Inflammatory macrophage treated with lipopolysaccharide for 4 hours (primary cell): Measurements from ENCODE around the gene OR2M3.
A peak's percentile ranks its signal among the peaks of the same experiment; 100 is the strongest.
"Not testable (repeated sequence)": the region's sequence is repeated elsewhere in the genome, so short reads cannot be mapped to it uniquely, and the experiment has no call there.

ENCODE experiments used
- DNase-seq: peaks from one replicate; pipeline ENCODE4 v3.0.0-alpha.2; 2020

The OR2M3 gene, protein sequence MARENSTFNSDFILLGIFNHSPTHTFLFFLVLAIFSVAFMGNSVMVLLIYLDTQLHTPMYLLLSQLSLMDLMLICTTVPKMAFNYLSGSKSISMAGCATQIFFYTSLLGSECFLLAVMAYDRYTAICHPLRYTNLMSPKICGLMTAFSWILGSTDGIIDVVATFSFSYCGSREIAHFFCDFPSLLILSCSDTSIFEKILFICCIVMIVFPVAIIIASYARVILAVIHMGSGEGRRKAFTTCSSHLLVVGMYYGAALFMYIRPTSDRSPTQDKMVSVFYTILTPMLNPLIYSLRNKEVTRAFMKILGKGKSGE

GRCh38 chr1:248196965-248197364 lies at the start of gene OR2M3:
Gene OR2M3 (plus strand): TSS chr1:248197265. CDS start chr1:248203068, 5,803 bp downstream.
- DNase-seq = no peak

DNA sequence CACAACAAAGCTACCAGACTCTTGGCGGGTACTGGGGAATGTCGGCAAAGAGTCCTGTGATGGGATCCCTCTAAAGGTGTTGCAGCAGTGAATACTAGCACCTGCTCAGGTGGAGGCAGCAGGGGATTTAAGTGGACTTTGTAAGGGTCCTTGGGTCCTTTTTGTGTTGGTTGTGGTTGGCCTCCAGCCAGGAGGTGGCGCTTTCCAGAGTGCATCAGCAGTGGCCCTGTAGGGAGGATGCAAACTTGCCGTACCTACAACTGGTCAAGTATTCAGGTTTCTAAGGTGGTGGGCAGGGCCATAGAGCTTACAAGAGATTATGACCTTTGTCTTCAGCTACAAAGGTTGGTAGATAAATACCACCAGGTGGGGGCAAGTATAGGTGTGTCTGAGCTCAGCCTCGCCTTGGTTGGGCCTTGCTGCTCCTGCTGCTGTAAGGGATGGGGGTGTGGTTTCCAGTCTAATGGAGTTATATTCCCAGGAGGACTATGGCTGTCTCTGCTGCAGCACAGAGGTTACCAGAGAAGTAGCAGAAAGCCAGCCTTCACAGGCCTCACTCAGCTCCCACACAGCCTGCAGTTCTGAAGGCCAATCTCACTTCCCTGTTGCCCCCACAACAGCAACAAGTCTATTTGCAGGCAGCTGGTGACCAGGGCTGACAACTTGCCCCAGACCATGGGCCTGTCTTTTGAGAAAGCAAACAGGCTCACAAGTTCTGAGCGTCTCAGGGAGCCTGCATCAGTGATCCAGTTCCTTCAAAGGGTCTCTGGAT lies 44.8 kb upstream of the OR2M3 start:
- no peak for DNase-seq

GRCh38 chr1:248155927-248156326 lies 41.1 kb upstream of the OR2M3 start:
- no peak for DNase-seq

GRCh38 chr1:248158758-248159157 lies 38.3 kb upstream of the OR2M3 start:
- DNase-seq = no peak

DNA sequence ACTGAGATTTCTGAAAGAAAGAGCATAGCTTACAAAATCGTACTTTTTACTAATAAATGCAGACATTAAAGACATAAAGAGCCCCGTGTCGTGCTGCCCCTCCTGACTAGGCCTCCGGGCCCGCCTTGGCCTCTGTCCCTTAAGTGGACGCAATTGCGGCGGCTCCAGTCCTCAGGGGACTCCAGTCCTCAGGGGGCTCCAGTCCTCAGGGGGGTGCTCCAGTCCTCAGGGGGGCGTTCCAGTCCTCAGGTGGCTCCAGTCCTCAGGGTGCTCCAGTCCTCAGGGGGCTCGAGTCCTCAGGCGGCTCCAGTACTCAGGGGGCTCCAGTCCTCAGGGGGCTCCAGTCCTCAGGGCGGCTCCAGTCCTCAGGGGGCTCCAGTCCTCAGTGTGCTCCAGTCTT lies 33.0 kb upstream of the OR2M3 start:
- DNase-seq = no peak

GRCh38 chr1:248165186-248165585 lies 31.9 kb upstream of the OR2M3 start:
- no peak for DNase-seq

- no peak for DNase-seq
Measured at GRCh38 chr1:248174521-248174920, 22.5 kb upstream of the OR2M3 start, which contains the start of gene OR2M2. Gene OR2M2 (plus strand): TSS chr1:248174821. CDS start chr1:248179986, 5,165 bp downstream.

DNA sequence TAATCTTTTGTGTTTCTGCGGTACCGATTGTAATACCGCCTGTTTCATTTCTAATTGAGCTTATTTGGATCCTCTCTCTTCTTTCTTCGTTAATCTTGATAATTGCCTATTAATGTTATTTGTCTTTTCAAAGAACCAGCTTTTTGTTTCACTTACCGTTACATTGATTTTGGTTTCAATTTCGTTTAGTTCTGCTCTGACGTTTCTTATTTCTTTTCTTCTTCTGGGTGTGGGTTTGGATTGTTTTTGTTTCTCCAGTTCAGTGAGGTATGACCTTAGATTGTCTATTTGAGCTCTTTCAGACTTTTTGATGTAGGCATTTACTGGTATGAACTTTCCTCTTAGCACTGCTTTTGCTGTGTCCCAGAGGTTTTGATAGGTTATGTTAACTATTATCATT lies 13.1 kb upstream of the OR2M3 start:
- DNase-seq = no peak

DNA sequence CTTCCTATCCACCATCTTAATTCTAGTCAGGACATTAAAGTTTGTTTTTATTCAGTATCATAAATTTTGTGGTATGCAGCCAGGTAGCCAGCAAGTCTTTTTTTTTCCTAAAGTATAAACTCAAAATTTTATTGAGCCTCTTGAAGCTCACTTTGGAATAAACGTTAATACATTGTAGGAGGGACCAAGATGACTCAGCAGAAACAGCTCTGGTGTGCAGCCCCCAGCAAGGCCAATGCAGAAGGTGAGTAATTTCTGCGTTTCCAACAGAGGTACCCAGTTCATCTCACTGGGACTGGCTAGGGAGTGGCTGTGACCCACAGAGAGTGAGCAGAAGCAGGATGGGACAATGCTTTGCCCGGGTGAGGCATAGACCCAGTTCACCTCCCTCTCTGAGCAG lies 9.7 kb upstream of the OR2M3 start:
- DNase-seq = no peak

- no peak for DNase-seq
Measured at GRCh38 chr1:248189026-248189425, 8.0 kb upstream of the OR2M3 start.

- no peak for DNase-seq
Measured at GRCh38 chr1:248194117-248194516, 2.9 kb upstream of the OR2M3 start.

GRCh38 chr1:248215880-248216279 lies 18.8 kb downstream of the OR2M3 start:
- DNase-seq = no peak

DNA sequence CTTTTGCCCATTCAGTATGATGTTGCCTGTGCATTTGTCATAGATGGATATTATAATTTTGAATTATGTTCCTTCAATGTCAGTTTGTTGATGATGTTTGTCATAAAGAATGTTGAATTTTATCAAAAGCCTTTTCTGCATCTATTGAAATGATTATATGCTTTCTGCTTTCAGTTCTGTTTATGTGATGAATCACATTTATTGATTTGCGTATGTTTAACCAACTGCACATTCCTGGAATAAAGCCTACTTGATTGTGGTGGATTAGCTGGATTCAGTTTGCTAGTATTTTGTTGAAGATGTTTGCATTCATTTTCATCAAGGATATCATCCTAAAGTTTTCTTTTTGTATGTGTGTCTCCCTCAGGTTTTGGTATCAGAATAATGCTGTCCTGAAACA lies 28.5 kb downstream of the OR2M3 start:
- DNase-seq = no peak

- DNase-seq = no peak
Measured at GRCh38 chr1:248229360-248229908, 32.4 kb downstream of the OR2M3 start.

DNA sequence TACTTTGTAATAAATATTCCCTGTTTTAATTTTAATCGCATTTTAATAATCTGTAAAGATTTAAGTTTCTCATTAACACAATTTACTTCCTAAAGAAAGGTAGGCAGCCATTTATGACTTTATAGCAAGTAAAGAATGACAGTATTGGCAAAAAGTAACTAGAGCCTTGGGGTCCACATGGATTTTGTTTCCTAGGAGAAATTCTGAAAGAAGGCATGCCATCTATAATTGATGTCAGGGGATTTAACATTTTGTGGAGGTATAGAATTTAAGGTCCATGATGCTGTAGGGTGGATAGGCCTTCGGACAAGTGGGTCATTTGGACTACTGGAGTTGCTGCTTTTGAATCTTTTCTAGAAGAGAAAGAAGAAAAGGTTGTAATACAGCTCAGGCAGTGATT lies 34.1 kb downstream of the OR2M3 start, which contains the start of gene OR2M4:
Gene OR2M4, plus strand, starts transcription at position 301 of the 400 bp plus-strand sequence. CDS start 7,512 bp downstream, outside the sequence.
- DNase-seq = no peak

DNA sequence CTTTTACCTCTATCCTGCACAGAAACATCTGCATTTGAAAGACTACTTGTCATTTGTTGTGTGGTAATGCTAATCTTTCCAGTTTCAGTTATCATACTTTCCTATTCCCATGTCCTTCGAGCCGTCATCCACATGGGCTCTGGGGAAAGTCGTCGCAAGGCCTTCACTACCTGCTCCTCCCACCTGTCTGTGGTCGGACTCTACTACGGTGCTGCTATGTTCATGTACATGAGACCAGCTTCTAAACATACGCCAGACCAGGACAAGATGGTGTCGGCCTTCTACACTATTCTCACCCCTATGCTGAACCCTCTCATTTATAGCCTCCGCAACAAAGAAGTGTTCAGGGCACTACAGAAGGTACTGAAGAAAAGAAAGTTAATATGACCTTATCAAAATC lies 42.4 kb downstream of the OR2M3 start:
- DNase-seq = no peak

DNA sequence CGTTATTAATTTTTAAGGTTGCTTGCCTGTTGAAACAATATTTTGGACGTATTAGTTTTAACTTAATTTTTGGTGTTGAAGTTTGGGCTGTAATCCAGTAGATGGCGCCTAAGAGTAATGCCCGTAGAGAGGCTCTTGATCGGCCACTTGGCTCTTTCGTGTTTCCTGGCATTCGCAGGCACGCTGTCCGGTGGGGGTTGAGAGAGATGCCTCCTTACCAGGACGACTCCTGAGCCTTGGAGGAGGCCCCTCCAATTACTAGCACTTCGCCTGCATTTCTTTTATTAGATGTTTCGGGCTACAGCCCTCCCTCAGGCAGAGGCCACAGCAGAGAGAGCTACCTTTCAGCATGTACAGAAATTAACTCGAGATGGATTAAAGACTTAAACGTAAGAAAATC lies 46.1 kb downstream of the OR2M3 start:
- DNase-seq = peak; percentile 55

DNA sequence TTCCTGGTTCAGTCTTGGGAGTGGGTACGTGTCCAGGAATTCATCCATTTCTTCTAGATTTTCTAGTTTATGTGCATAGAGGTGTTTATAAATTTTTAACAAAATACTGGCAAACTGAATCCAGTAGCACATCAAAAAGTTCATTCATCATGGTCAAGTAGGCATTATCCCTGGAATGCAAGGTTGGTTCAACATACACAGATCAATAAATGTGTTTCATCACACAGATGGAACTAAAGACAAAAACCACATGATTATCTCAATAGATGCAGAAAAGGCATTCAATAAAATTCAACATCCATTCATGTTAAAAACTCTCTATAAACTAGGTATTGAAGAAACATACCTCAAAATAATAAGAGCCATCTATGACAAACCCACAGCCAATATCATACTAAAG lies 62.2 kb downstream of the OR2M3 start:
- DNase-seq = not testable (repeated sequence)
